HG02970 (cell line): ENCODE measurements around the gene MCRIP2.
A peak's percentile ranks its signal among the peaks of the same experiment; 100 is the strongest.

Experiments used
- ATAC-seq: cut with Tn5 transposase; IDR thresholded peaks from one replicate; pipeline ENCODE4 v1.9.1; 2021; ENCODE audit warnings: mild to moderate bottlenecking, moderate library complexity, moderate number of reproducible peaks; ENCODE audit not compliant: unreplicated experiment, low FRiP score

Gene MCRIP2

DNA sequence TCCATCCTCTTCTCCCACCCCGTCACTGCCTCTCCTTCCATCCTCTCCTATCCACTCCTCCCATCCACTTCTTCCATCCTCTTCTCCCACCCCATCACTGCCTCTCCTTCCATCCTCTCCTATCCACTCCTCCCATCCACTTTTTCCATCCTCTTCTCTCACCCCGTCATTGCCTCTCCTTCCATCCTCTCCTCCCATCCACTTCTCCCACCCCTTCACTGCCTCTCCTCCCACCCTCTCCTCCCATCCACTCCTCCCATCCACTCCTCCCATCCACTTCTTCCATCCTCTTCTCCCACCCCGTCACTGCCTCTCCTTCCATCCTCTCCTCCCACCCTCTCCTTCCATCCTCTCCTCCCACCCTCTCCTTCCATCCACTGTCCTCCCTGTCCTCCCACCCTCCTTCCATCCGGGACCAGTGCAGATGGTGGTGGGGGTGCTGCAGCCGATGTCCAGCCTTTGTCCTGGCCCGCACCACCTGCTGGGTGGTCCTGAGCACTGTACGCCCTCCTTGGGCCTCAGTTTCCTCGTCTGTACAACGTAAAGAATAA, 9.7 kb upstream of the MCRIP2 start:
- no peak for ATAC-seq

DNA sequence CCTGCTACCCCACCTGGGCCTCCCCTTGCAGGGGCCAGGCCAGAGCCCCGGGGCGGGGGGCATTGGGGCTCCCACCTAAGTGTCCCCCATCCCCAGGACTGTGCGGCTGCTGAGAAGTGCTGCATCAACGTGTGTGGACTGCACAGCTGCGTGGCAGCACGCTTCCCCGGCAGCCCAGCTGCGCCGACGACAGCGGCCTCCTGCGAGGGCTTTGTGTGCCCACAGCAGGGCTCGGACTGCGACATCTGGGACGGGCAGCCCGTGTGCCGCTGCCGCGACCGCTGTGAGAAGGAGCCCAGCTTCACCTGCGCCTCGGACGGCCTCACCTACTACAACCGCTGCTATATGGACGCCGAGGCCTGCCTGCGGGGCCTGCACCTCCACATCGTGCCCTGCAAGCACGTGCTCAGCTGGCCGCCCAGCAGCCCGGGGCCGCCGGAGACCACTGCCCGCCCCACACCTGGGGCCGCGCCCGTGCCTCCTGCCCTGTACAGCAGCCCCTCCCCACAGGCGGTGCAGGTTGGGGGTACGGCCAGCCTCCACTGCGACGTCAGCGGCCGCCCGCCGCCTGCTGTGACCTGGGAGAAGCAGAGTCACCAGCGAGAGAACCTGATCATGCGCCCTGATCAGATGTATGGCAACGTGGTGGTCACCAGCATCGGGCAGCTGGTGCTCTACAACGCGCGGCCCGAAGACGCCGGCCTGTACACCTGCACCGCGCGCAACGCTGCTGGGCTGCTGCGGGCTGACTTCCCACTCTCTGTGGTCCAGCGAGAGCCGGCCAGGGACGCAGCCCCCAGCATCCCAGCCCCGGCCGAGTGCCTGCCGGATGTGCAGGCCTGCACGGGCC, 8.9 kb upstream of the MCRIP2 start:
- ATAC-seq: no peak

DNA sequence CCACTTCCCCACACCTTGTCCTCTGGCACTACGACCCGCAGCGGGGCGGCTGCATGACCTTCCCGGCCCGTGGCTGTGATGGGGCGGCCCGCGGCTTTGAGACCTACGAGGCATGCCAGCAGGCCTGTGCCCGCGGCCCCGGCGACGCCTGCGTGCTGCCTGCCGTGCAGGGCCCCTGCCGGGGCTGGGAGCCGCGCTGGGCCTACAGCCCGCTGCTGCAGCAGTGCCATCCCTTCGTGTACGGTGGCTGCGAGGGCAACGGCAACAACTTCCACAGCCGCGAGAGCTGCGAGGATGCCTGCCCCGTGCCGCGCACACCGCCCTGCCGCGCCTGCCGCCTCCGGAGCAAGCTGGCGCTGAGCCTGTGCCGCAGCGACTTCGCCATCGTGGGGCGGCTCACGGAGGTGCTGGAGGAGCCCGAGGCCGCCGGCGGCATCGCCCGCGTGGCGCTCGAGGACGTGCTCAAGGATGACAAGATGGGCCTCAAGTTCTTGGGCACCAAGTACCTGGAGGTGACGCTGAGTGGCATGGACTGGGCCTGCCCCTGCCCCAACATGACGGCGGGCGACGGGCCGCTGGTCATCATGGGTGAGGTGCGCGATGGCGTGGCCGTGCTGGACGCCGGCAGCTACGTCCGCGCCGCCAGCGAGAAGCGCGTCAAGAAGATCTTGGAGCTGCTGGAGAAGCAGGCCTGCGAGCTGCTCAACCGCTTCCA, 8.1 kb upstream of the MCRIP2 start:
- ATAC-seq: no peak

DNA sequence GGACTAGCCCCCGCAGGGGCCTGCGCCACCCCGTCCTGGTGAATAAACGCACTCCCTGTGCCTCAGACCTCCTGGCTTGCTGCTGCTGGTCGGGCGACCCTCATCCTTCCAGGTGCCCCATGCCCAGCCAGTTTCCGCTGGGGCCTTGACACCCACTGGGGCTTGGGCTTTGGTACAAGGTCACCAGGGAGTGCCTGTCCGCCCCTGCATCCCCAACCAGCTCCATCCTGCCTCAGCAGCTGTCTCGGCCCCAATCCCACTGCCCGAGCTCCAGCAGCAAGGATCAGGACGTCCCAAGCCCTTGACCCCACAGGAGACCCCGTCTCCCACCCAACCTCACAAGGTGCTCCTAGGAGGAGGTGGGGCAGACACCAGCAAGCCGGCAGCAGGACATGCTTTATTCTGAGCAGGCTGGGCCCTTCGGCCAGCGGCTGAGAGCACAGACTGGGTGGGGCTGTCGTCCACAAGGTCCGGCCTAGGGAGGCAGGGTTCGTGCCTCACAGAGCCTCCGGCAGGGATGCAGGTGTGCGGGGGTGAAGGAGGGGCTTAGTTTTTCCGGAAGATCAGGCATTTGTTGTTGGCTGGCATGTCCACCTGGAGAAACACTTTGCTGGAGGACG, 7.5 kb upstream of the MCRIP2 start:
- ATAC-seq: no peak

DNA sequence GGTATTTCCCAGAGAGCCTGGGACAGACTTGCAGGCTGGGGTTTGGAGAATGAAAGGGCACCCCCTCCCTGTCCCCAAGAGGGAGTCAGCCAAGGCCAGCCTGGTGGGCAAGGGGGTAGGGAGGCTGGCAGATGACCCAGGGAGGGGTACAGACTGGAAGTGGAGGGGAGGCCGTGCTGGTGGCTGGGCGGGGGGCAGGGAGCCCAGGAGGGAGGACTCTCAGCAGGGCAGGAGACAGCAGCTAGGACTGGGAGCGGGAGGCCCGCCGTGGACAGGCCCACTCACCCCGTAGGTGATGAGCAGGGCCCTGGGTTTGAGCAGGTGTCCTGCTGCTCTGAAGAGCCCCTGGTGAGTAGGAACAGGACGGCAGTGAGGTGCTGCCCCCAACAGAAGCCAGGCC, 6.6 kb upstream of the MCRIP2 start:
- ATAC-seq: no peak

DNA sequence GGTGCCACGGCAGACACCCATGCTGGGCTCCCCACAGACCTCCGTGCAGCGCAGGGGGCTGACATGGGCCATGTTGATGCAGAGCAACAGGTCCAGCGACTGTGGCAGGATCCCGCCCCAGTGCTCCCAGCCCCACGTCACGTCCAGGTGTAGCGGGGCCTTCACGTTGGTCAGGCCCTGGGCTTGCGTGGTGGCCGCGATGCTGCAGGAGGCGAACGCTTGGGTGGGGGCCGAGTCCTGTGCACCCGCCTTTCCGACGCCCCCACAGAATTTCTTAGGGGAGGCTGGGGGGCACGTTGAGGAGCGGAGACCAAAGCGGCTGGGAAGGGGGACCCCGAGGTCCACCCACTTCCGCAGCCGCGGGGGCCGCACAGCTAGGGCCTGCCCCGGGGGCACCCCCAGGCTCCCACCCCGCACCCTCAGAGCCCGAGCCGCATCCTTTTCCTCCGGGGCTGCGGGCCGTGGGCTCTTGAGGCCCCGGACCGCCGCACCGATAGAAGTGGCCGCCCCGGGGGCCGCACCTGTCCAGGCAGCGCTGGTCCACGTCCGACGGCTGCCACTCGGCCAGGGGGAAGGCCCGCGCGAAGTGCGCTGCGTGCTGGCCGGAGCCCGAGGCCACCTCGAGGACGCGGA, 5.9 kb upstream of the MCRIP2 start:
- no peak for ATAC-seq

DNA sequence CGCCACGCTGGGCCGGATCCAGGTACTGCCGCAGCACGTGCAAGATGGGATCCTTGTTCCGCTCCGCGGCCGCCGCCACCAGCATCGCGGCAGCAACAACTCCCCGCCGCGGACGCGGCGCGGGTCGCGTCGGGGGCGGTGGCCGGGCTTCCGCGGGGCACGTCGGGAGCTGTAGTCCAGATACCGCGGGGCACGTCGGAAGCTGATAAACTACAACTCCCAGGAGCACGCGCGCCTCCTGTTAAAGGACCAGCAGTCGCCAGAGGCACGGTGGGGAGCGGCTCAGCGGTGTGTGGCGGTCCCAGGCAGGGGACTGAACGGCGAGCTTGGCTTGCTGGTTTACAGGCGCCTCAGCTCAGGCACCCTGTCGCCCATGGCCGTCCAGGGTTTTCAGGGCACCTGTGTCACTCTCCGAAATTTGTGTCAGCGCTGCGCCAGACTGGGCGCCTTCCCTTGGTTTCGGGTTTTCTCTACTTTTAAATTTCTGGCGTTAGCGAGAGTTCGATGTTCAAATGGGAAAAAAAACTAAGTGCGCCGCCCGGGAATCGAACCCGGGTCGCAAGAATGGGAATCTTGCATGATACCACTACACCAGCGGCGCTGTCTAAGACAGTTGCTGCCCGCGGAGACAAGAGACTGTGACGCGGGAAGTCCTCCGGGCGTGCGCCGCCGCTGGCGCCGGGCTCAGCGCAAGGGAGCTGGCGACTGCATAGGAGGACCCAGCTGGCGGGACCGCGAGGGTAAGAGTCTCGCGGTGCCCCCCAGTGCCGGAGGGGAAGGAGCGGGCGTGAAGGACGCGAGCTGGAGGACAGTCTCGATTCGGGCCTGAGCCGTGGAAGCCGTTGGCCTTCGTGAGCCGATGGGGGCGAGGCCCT, 5.2 kb upstream of the MCRIP2 start, which contains the start of gene METTL26:
Gene METTL26, minus strand, starts transcription at position 100 of the 875 bp plus-strand sequence. Its CDS starts 15 bp downstream, at position 85.
- peak; percentile 64 for ATAC-seq

DNA sequence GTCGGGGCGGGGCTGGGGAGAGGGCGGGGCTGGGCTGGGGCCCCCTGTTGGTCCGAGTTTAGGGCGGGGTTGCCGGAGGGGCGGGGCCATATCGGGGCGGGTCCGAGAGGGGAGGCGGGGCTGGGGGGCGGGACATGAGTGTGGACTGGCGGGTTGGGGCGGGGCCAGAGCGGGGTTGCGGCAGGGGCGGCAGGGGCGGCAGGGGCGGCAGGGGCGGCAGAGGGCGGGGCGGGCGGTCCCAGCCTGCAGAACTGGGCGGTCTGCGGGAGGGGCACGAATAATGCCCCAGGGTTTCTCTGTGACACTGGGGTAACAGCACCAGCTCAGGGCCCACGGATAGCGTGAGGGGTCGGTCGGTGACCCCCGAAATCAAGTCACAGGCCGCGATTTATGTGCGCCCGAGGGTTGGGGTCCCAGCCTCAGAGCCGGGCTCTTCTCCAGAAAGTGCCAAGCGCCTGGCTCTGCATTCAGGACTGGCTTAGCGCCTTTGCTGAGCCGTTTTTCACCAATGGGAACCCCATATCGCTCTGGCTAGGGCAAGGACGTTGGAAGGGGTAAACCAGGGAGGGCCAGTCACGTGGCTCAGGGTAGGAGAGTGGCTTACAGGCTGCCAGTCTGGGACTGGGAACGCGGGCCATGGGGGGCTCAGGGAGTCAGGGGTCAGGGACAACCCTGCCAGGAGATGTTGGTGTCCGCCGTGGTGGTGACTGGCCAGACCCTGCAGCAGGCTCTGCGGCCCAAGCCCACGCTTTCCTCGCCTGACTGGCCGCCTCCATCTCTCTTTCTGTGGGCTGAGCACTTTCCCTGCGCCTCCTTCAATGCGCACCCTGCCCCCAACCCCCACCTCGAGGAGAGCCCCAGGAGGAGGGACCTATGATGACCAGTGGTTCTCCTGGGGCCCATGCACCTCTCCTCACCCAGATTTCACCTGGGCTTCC, 4.3 kb upstream of the MCRIP2 start:
- ATAC-seq: no peak

DNA sequence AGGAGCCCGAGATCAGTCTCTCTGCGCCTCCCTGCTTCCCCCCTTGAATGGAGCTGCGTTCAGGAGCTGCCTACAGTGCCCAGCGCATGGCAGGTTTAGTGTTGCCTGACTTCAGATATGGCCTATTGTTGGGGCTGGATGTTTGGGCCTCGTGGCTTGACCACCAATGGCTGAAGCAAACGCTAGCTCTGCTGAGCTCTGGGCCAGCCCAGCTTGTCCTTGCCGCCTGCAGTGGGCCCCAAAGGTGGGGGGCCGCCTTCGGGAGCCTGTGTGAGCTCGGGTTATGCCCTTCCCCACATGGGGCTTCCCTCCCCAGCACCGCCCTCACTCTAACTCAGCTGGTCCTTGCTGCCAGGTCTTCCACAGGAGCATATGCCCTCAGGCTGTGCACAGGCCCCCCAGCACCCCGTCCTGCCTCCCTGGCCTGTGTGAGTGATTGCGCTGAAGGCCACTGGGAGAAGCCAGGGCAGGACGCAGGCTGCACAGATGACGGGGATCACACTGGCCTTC, 3.5 kb upstream of the MCRIP2 start:
- ATAC-seq: no peak

DNA sequence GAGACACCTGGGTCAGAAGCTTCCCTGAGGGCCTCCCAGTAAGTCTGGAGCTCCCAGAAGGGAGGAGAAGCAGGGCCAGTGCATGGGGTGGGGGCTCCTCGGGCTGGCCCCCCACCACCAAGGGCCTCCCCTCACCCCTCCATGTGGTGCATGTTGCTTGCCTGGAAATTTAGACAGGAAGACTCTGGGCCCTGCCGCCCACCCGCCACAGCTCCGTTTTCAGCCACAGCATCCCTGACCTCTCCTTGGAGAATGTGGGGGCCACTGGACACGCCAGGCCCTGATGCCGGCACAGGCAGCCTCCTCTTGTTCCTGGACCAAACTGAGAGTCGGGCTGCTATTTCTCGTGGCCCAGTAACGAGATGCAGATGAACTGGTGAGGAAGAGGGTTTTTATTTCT, 2.8 kb upstream of the MCRIP2 start:
- no peak for ATAC-seq

DNA sequence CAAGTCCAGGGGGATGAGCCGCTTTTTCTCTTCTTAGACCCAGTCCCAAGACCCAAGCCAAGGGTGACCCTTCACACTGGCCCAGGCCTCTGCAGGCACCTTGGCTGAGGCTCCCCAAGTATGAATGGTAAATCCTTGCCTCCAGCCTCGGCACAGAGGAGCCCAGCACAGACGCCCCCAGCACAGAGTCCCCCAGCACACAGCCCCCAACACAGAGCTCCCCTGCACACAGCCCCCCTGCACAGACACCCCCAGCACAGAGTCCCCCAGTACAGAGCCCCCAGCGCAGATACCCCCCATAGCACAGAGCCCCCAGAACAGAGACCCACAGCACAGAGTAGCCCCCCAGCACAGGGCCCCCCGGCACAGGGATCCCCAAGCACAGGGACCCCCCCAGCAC, 1.0 kb upstream of the MCRIP2 start:
- no peak for ATAC-seq

DNA sequence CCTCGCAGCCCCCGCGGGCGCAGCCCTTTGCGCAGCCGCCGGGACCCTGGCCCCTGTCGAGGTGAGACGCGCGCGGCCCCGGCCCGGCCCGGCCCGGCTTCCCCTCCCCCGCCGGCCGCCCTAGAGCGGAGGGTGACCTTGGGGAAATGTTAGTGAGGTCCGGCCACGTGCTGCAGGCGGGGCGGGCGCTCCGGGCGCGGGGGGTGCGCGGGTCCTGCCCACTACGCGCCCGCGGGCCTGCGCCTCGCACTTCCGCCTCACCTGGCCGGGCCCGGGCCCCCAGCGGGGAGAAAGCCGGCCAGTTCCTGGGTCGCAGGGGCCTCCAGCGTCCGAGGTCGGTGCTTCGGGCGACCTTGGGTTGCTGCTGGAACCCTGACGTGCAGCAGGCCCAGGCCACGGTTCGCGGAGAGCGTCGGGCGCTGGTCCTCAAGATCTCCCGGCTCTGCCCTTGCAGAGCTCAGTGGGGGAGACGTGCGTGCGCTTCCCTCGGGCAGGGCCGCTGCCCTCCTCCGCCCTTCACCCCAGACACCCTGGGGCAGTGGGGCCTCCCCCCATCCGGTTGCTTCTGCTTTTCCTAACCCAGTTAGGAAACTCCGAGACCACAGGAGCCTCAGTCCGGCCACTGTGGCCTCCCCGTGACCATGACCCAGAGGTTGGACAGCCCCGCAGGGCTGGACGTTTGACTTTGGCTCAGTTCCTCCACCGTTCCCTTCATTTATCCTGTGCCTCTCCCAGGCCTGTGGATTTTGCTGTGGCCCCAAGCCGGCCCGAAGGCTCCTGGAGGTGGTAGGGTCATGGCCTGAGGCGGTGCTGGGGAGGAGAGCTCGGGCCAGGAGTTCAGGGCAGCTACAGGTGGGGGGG, 791 bp downstream of the MCRIP2 start:
- peak; percentile 38 for ATAC-seq

DNA sequence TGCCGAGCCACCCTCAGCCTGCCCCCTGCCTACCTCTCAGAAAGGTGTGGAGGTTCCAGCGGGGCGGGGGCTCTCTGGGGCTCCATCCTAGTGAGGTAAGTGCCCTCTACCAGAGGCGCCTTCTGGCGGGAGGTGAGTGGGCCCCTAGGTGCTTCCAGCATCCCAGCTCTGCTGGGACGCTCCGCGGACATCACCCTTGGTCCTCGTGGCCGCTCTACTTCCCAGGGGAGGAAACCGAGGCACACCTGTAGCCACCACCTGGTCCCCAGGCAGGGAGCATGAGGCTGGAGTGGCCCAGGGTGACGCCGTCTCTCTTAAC, 1.4 kb downstream of the MCRIP2 start:
- ATAC-seq: no peak

DNA sequence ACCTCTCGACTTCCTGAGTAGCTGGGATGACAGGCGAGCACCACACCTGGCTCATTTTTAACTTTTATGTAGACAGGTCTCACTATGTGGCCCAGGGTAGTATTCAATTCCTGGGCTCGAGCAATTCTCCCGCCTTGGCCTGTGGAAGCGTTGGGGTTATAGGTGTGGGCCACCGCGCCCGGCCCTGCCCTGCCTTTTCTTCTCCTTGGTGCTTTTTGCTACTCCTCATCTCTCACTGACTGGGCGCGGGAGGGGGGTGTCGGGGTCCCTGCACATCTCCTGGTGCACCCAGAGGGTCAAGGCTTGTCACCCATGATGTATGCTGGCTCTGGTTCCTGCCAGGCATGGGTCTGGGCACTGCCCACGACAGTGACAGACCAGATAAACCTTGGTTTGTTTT, 2.9 kb downstream of the MCRIP2 start:
- ATAC-seq: no peak

DNA sequence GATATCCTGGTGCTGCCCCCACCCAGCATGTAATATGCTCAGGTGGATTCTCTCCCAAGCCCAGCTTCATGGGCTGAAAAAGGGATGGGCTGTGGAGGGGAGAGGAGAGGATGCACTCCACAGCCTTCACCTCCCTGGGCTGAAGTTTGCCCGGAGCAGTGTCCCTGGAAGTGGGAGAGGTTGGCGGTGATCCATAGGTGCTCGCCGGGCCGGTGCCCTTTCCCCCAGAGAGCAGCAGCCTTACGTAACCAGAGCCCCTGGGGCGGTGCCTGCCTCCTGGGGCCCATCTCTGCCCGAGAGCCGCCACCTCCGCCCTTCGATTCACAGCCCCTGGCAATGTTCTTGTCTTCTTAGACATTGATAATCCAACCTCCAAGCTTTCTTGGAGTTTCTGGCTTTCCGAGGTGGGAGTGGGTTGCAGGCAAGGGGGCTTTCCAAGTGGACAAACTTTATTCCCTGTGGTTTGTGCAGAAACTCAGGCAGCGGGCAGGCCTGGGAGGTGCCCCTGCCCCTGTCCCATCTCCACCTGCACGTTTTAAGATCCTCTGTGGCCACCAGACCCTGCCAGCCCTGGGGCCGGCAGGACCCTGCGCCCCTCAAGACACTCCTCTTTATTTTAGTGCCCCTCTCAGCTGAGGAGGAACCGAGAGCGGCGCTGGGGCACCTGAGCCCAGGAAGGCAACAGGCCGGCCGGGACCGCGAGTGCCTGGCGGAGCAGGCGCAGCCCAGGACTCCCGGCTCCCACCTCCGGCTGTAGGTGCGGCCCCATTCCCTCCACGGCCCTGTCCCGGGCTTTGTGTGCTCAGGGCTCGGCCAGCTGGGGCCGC, 4.4 kb downstream of the MCRIP2 start:
- no peak for ATAC-seq

DNA sequence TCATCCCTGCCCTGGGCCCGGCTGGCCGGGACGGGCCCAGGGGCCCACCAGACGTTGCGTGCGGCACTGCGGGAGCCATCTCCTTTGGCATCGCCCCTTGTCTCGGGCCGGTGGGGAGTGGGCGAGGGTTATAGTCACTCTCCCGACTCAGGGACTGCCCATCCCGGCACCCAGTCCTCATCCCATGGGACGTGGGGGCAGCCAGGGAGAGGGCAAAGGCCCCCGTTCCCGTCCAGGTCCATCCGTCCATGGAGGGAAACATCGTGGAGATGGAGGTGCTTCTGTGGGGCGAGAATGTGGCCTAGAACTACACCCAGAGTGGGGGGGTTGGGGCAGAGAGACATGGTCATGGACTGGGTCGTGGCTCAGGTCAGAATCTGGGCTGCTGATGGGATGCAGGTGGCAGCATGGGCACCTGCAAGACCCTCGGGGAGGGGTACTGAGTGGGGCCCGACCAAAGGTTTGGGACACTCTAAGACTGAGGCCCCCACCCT, 5.1 kb downstream of the MCRIP2 start:
- ATAC-seq: no peak
